CD4-positive, alpha-beta T cell treated with Interleukin-10 for 1 hour (primary cell): ENCODE results near the gene DOCK3.
"Not testable (repeated sequence)": the region's sequence is repeated elsewhere in the genome, so short reads cannot be mapped to it uniquely, and the experiment has no call there.

Experiments
- DNase-seq: peaks from one replicate; pipeline ENCODE4 v3.0.0-alpha.2; 2020

Gene DOCK3

DNA sequence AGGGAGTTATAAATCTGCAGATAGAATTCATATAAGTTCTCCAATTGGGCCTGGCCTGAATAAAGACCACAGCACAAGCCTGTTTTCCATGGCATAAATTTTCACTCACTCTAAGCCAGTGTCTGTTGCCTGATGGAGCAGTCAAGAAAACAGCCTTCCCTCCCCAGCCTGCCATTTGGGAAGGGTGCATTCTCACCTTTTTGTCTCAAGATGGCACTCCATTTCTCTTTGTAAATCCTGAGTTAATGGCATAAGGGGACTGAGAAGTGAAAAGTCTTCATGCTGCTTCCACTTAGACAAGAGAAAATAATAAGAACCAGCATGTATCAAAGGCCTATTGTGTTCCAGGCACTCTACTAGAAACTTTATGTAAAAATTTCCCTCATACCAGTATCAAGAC is 594.7 kb downstream of the DOCK3 start:
- no peak for DNase-seq

DNA sequence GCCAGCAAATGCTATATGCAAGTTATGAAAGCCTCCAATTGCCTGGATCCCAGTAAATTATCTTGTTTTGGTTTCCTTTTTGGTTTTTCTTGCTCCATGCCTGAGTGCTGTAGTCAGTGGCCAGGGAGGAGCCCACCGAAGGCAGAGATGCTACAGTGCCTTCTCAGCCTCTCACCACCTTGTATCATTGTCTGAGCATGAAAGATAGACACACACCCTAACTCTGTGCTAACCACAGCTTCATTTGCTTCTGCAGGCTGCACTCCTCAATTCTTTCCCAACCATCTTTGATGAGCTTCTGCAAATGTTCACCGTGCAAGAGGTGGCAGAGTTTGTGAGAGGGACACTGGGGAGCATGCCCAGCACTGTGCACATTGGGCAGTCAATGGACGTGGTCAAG is 595.8 kb downstream of the DOCK3 start:
- DNase-seq: no peak

DNA sequence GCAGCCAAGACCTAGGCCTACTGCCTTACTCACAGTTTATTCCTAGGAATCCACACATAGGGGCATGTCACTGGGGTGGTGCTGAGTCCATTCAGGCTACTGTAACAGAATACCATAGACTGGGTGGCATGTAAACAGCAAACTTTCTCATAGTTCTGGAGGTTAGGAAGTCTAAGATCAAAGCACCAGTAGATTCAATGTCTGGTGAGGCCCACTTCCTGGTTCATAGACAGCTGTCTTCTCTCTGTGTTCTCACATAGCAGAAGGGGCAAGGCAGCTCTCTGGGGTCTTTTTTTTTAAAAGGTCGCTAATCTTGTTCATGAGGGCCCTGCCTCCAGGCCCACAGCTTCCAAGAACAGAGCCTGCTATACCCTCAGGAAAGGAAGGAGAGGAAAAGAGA is 596.4 kb downstream of the DOCK3 start:
- peak; percentile 11 for DNase-seq

DNA sequence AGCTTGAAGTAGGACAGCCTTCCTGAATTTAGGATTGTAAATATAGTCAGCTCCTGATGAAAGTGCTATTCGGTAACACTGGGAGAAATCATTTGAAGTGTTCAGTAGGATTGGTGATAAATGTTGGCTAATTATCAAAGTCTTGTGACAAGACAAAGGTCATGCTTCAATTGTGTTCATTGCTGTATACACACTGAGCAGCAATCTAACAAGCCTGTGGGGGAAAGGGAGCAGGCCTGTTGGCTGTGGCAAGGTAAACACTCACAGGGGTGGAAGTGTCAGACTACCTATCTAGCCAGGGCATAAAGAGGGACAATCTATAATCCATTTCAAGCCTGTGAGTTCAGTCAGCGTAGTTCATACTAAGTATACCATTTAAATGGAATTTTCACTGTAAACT is 599.3 kb downstream of the DOCK3 start:
- no peak for DNase-seq

DNA sequence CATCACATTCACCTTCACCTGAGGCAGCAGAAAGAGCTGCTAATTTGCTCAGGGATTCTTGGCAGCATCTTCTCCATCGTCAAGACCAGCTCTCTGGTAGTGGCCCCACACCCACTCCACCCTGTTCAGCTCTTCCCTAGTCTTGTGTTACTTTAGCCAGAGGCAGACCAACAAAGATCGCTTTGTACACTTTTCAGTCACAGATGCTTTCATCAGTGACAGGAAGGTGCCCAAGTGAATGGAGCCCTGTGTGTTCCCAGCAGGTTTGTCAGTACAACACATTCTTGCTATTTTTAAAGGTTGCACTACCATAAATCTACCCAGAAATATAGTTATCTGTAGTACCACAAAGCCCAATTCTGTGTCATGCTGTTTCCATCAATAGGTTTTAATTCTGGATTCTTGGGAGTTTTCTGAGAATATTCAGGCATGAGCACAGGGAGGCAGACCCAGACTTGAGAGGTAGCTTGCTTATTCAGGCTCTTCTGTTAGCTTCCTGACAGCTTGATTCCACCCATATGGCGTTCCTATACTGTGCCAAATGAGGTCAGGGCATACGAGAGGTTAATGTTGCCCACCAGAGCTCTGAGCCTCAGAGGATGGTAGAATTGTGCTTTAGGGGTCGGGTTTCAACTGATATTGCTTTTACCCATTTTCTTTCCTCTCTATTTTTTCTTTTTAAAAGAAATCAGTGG is 600.5 kb downstream of the DOCK3 start:
- no peak for DNase-seq

DNA sequence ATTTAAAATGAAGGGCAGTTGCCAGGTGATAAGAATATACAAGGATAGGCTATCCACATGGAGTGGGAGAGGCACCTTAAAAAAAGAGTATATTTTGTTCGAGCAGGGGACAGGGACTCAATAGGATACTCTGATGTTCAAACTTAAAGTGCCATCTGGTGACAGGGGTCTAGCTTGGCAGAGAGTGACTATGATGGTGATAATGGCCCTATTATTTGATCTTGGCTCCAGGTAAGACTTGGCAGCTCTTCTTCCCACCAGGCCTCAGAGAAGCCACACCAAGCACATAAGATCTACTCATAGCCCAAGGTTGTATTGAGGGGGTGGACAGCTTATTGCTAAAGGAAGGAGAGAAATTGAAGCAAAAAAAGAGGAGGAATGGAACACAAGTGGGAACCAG is 601.3 kb downstream of the DOCK3 start:
- peak; percentile 12 for DNase-seq

DNA sequence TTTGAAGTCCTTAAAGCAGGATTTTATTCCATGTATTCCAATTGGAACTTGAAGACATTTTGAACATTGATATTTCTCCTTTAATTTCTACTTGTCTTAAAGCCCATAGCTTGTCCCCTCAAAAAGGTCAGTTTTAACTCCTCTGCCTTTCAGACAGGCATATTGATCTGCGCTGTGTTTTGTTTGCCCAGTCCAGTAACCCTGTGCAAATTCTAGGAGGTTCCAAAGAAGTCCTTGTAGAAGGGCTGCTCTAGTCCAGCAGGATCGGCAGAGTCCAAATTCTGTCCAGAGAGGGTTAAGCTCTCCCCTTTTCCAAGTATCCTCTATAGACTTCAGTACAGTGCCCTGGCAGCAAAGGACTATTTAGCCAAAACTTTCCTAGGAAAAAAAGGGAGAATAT is 604.7 kb downstream of the DOCK3 start:
- DNase-seq: no peak

DNA sequence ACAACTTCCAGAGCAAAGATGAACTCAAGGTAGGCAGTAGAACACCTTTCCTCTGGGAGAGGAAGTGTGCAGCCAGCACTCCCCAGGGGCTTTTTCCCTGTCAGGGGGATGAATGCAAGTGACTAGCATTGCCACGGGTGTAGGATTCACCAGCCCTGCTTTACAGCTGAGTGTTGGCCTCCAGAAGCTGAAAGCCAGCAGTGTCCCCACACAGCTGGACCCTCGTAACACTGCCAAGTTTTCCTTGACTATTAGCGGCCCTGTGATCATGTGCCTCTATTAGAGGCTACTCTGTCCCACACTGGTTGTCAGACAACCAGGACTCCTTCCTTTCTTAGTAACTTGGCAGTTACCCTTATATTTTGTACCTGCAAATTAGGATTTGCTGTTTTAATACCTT is 605.4 kb downstream of the DOCK3 start:
- no peak for DNase-seq

DNA sequence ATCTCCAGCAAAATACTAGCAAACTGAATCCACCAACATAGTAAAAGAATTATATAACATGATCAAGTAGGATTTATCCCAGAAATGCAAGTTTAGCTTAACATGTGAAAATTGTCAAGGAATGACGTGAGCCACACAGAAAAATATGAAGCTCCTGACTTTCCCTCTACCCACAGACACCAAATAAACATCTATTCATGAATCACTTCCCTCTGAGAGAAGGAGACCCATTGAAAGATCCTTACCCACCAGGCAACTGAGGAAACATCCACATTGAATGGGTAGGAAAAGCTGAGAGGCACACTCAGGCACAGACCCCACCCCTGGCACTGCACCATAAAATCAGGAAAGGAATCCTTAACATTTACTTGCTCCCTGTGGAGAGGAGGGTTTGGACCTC is 608.2 kb downstream of the DOCK3 start:
- no peak for DNase-seq

DNA sequence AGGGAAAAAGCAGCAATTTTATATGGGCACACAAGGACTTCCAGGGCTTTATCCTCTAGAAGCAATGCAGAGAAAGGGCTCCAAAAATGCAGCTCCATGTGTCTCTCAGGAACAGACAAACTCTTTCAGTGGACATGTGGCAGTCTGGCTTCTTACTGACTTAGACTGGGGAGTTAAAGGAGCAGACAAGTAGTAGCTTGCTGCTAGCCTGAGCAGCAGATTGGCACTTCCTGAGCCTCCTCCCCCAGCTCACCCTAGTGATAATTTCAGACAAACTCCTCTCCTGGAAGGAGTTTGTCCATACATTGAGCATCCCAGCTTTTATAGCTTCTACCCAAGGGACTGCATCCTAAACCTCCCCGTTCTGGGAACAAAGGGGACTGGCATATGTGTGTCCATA is 608.7 kb downstream of the DOCK3 start:
- DNase-seq: no peak

DNA sequence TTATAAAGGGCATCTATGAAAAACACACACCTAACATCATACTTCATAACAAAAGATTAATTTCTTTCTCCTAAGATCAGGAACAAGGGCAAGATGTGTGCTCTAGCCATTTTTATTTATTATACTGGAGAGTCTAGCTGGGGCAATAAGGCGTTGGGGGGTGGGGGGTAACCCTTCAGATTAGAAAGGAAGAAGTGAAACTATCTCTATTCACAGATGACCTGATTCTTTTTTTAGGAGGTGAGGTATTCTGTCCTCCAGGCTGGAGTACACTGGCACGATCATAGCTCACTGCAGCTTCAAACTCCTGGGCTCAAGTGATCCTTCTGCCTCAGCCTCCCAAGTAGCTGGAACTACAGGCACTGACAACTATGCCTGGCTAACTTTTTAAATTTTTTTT is 620.9 kb downstream of the DOCK3 start:
- no peak for DNase-seq

DNA sequence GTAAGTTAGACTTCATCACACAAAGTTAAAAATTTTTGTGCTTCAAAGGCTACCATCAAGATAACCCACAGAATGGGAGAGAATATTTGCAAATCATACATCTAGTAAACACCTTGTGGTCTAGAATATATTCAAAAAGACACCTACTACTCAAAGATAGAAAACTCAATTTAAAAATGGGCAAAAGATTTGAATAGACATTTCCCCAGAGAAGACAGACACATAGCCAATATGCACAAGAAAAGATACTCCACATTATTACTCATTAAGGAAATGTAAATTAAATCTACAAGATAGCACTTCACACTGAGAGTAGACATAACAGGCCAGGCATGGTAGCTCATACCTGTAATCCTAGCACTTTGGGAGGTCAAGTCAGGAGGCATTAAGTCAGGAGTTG is 622.6 kb downstream of the DOCK3 start:
- DNase-seq: no peak

DNA sequence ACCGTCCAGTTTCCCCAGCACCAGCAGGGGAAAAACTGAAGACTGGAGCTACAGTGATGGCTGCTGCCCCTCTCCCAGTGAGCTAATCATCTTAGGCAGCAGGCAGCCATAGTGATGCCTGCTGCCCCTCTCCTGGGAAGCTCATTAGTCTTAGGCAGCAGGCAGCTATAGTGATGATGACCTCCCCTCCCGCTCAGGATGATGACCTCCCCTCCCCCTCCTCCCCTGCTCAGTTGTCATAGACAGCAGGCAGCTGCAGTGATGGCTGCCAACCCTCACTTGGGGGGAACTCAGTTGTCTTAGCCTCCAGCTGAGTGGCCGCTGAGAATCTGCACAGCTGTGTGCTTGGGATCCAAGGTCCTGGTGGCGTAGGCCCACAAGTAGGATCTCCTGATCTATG is 629.5 kb downstream of the DOCK3 start:
- DNase-seq: no peak

DNA sequence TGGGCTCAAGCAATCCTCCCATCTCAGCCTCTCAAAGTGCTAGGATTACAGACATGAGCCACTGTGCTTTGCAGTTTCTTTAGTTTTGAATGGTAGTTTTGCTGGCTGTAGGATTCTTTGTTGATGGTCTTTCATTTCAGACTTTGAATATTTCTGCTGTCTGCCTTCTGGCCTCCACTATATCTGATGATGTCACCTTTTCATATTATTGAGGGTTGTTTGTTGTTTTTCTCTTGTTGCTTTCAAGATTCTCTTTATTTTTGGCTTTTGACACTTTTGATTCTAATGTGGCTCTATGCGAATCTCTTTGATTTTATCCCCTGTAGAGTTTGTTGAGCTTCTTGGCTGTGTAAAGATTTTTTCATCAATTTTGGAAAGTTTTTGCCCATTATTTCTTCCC is 631.4 kb downstream of the DOCK3 start:
- DNase-seq: no peak

DNA sequence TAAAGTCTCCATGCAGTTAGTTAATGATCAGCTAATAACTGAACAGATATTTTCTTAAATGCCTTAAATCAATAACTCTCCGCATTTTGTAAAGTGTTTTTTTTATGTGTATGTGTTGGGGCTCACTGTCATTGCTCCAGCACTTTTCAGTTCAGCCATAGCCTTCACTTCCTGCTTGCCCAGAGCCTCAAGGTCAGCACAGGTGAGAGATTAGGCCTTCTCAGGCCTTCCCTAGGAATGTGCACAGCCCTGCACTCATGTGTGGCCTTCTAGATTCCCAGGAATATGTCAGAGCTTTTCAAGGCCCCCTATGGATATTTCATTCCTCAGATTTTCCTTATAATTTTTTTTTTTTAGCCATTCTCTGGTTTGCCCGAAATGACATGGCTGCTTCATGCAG is 632.7 kb downstream of the DOCK3 start:
- no peak for DNase-seq

DNA sequence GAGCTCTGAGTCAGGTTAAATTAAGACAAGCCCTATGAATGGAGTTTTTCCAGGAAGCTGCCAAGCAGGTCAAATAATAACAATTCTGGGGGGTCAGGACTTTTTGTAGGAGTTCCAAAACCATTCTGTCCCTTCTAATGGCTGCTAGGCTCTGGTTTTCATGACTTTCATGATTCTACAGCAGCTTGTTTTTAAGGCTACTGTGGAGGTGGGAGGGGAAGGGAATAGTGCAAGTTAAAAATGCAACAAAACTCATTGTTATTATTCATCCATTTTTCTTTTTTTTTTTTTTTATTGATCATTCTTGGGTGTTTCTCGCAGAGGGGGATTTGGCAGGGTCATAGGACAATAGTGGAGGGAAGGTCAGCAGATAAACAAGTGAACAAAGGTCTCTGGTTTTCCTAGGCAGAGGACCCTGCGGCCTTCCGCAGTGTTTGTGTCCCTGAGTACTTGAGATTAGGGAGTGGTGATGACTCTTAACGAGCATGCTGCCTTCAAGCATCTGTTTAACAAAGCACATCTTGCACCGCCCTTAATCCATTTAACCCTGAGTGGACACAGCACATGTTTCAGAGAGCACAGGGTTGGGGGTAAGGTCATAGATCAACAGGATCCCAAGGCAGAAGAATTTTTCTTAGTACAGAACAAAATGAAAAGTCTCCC is 633.3 kb downstream of the DOCK3 start:
- not testable (repeated sequence) for DNase-seq

DNA sequence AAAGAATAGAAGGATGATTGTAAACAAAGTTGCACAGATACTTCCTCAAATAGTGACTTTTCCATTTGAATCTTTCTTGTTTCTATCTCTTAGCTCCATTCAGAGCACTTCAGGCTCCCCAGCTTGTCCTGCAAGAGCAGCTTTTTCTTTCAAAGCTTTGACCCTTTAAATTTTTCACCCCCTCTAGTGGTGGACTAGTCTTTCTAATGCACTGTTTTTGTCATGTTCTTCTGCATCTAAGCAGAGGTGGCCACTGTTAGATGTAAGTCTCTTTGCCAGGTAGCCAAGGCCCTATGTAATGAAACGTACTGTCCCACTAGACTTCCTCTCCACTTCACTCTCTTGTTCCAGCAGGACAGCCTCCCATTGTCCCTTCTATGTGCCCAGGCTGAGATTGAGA is 636.3 kb downstream of the DOCK3 start:
- DNase-seq: peak; percentile 48

DNA sequence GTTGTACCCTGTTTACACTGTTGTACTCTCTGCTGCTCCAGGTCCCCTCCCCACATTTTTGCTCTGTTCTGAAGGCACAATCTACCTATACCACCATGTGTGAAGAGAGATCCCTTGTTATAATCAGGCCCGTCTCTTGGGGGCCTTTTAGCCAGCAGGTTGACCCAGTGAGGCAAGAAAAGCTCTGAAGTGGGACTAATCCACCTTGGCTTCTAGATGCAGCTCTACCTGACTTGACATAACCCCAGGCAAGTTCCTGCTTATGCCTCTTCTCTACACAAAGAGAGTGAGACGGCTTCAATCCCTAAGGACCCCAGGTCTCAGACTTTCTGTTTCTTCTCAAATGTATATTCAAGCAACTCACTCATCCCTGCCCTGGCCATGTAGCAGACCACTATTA is 653.5 kb downstream of the DOCK3 start:
- DNase-seq: no peak

DNA sequence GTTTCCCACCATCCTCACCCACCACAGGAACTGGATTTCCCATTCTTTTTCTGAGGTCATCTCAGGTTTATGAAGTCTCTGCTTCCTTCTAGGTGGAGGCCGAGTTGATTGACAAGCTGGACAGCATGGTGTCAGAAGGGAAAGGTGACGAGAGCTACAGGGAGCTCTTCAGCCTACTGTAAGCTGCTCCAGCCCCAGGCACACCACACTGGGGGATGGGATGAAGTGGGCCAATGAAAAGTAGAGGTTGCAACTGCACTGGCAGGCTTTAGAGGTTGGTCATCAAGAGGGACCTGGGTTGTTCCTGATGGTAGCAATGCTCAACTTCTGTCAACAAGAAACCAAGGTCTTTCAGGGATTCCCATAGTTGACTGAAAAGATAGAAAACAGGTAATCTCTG is 655.3 kb downstream of the DOCK3 start:
- no peak for DNase-seq

DNA sequence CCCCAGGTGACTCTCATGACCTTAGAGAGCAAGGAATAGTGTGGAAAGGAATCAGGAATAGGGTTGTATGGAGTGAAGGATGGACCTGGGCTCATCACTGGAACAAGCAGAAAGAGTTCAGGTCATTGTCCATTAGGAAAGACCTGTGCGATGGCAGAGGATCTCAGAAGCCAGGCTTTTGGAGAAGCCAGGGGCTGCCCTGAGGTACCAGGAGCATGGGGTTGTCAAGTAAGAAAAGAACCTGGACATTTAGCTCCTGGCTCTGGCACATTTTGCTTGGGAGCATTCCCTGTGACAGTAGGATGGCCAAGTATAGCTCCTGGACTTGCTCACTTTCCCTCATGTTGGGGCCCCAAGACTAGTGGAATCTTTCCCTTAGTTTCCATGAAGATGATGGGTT is 657.4 kb downstream of the DOCK3 start:
- no peak for DNase-seq

DNA sequence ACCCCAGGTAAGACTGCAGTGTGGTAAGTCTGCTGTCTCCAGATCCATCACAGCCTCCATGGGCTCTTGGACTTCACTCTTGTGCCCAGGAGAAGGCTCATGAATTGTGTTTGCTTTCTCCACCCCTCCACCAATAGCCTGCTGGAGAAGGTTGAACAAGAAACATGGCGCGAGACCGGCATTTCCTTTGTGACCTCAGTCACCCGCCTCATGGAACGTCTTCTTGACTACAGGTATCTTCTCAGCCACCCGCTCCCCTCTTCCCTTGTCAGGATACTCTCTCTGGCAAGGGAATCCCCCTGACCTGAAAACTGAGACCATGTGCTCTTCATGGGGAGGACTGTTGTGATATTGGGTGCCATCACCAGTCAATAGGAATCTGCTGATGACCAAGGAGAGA is 658.3 kb downstream of the DOCK3 start:
- DNase-seq: no peak

DNA sequence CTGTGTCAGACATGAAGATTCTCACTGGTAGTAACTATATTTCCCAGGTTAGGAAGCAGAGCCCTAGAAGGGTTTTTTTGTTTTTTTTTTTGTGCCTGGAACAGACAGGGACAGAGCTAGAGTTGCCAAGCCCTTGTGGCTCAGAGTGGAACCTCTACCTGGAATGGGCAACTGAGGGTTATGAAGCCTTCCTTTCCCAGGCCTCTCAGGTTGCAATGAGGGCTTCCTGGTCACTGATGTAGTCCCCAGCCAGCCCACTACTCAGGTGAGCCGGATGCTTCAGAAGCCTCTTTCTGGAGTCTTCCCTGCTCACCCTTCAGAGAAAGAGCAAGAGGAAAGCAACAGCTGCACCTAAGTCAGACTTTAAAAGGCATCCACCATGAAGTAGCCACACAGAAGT is 661.5 kb downstream of the DOCK3 start:
- DNase-seq: no peak

DNA sequence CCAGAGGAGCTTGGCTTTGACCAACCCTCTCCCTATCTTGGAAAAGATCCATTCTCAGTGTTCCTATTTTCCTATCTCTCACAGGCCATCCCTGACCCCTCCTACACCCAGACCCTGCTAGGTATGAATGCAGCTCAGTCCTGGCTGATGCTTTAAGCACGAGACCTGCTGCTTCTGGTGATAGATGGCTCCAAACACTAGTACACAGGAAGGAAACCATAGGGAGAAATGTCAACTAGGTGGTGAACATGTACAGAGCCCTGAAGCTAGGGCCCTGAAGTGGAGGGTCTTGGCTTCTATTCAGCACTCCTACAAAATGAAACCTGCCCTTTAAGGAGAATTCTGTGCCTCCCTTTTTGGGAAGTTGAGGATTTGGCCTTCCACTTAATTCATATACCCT is 662.9 kb downstream of the DOCK3 start:
- no peak for DNase-seq

DNA sequence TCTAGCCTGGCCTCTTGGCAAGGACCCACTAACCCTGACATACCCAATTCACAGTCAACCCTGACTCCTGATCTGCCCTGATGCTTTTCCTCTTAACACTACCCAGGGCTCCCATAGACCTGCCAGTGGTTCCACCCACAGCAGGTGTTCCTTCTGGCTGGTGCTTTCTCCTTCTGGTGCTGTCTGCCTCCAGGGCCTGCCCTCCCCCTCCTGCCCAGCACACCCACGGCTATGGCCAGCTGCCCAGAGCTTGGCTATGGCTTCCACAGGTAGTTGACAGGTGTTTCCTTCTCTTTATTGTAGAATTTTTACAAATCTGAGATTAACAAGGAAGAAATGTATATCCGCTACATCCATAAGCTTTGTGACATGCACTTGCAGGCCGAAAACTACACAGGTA is 663.9 kb downstream of the DOCK3 start:
- DNase-seq: no peak
